ENCODE results near the gene APC. TPM values are rescaled to one million over a fixed set of nuclear protein-coding genes. Genes with fewer than 3 reads are reported as not detected.

Gene APC
- total and polyA plus RNA-seq, 8 donors = 2.0 to 175 (median 30.5) TPM

GRCh38 chr5:112706446-112707016, 31.2 kb upstream of the APC start:
- Histone ChIP-seq H3K27me3 (no peaks in the 10 kb centered on the region), H3K36me3 (no peaks in the 10 kb centered on the region), H3K9me3 (no peaks in the 10 kb centered on the region), H3K4me3 (peak overlapping the region; percentile 69 to 90 (median 72)), H3K27ac (peak overlapping the region in 4 of 5 donors; percentile 87 to 99 (median 90)), H3K4me1 (peaks cover 20 to 44% (median 30%) of the 10 kb centered on the region in 4 donors)
- intact Hi-C loops (cut with DNase I; ENCODE audit: low total_unique reads) = loop anchor here (10.0 kb wide), 1 partner anchor 48 kb away; no protein-coding TSS in a partner anchor
- 65 to 78% (median 70%) methylated on average over 4 of the region's 4 CpGs for WGBS, 5 donors
- no peak for DNase-seq
- TF ChIP-seq POLR2A (IDR thresholded peaks at IDR 0.05) (no peak), CTCF (IDR thresholded peaks at IDR 0.05) (no peak), EP300 (IDR thresholded peaks at IDR 0.05) (no peak), POLR2AphosphoS5 (IDR thresholded peaks at IDR 0.05) (no peak)

- intact Hi-C loops (cut with DNase I; ENCODE audit: low total_unique reads) = loop anchor here (10.0 kb wide), 1 partner anchor 47 kb away; no protein-coding TSS in a partner anchor
- Histone ChIP-seq H3K36me3 (no peaks in the 10 kb centered on the region), H3K9me3 (no peaks in the 10 kb centered on the region), H3K27ac (peak overlapping the region; percentile 87 to 99 (median 90)), H3K27me3 (no peaks in the 10 kb centered on the region), H3K4me3 (peak overlapping the region; percentile 69 to 90 (median 72)), H3K4me1 (peaks cover 20 to 50% (median 30%) of the 10 kb centered on the region in 4 donors)
- TF ChIP-seq POLR2A (IDR thresholded peaks at IDR 0.05) = peak in 1 of 4 donors; percentile 61
- TF ChIP-seq CTCF (IDR thresholded peaks at IDR 0.05) = no peak
- peak; percentile 72 to 96 (median 92) for TF ChIP-seq POLR2AphosphoS5 (IDR thresholded peaks at IDR 0.05)
- no peak for TF ChIP-seq EP300 (IDR thresholded peaks at IDR 0.05)
- WGBS, 5 donors = 1 to 3% (median 1%) methylated on average over 34 to 61 of the region's 61 CpGs
- peak; percentile 97 to 99 for DNase-seq
Observed at GRCh38 chr5:112707187-112708102, 30.2 kb upstream of the APC start.

GRCh38 chr5:112708103-112708622, 29.5 kb upstream of the APC start:
- H3K4me1 ChIP-seq = peaks cover 20 to 55% (median 33%) of the 10 kb centered on the region in 4 donors
- intact Hi-C loops (cut with DNase I; ENCODE audit: low total_unique reads) = loop anchor here (10.0 kb wide), 1 partner anchor 47 kb away; no protein-coding TSS in a partner anchor
- no peaks in the 10 kb centered on the region for H3K36me3 ChIP-seq
- H3K27me3 ChIP-seq = no peaks in the 10 kb centered on the region
- TF ChIP-seq EP300 (IDR thresholded peaks at IDR 0.05) (no peak), POLR2A (IDR thresholded peaks at IDR 0.05) (no peak), POLR2AphosphoS5 (IDR thresholded peaks at IDR 0.05) (no peak), CTCF (IDR thresholded peaks at IDR 0.05) (no peak)
- H3K4me3 ChIP-seq = peak overlapping the region; percentile 69 to 90 (median 72)
- WGBS, 5 donors = 0 to 2% (median 2%) methylated on average over 13 of the region's 13 CpGs
- DNase-seq = peak in 1 of 2 donors; percentile 27
- no peaks in the 10 kb centered on the region for H3K9me3 ChIP-seq
- peak overlapping the region; percentile 87 to 99 (median 90) for H3K27ac ChIP-seq

GRCh38 chr5:112709416-112709815, 28.3 kb upstream of the APC start:
- H3K4me3 ChIP-seq = peak overlapping the region in 3 of 4 donors; percentile 9 to 90 (median 74)
- H3K9me3 ChIP-seq = no peaks in the 10 kb centered on the region
- H3K4me1 ChIP-seq = peaks cover 20 to 67% (median 35%) of the 10 kb centered on the region in 4 donors
- no peak overlapping the region for H3K27ac ChIP-seq
- intact Hi-C loops (cut with DNase I; ENCODE audit: low total_unique reads) = loop anchor here (10.0 kb wide), 1 partner anchor 45 kb away; no protein-coding TSS in a partner anchor
- no peaks in the 10 kb centered on the region for H3K36me3 ChIP-seq
- H3K27me3 ChIP-seq = no peaks in the 10 kb centered on the region
- 84 to 93% (median 90%) methylated on average over 3 of the region's 3 CpGs for WGBS, 5 donors
- DNase-seq = no peak
- TF ChIP-seq EP300 (IDR thresholded peaks at IDR 0.05) = no peak
- no peak for TF ChIP-seq CTCF (IDR thresholded peaks at IDR 0.05)
- no peak for TF ChIP-seq POLR2A (IDR thresholded peaks at IDR 0.05)
- TF ChIP-seq POLR2AphosphoS5 (IDR thresholded peaks at IDR 0.05) = no peak

Data from stomach (tissue), 9 donors.